ENCODE measurements around the gene MYADM. TPM values are rescaled to one million over a fixed set of nuclear protein-coding genes. Genes with fewer than 3 reads are reported as not detected.

MYADM gene
- total and polyA plus RNA-seq, 2 of the 13 experiments (the other 11 are each of a cell fraction or from before 2014, with no cell fraction given): 19.9 to 38.1 TPM

GRCh38 chr19:53881482-53882390, 14.1 kb downstream of the MYADM start, which contains the start of gene PRKCG (continued):
- TF ChIP-seq KAT2B (IDR thresholded peaks at IDR 0.05; ENCODE audit: borderline replicate concordance, low read depth, low read length) (no peak), ZMAT3 (CRISPR knock-in tag; conservative IDR thresholded peaks at IDR 0.05) (0 out of 2 replicates have a peak, but pooled peaks have one; percentile 39), ZFY (CRISPR knock-in tag; IDR thresholded peaks at IDR 0.05) (0 out of 2 replicates have a peak, but pooled peaks have one; percentile 15), BHLHE40 (IDR thresholded peaks at IDR 0.05; ENCODE audit: low read length) (peak; percentile 57; the same call in 1 of the 2 replicates), AKNA (CRISPR knock-in tag; IDR thresholded peaks at IDR 0.05; ENCODE audit: borderline replicate concordance) (no peak), ZNF800 (CRISPR knock-in tag; IDR thresholded peaks at IDR 0.05) (0 out of 2 replicates have a peak, but pooled peaks have one; percentile 68), ZBTB25 (CRISPR knock-in tag; IDR thresholded peaks at IDR 0.05) (no peak), REPIN1 (CRISPR knock-in tag; IDR thresholded peaks at IDR 0.05; ENCODE audit: borderline replicate concordance, low read depth) (no peak), SPEN (CRISPR knock-in tag; IDR thresholded peaks at IDR 0.05; ENCODE audit: low read depth) (peak; percentile 46), ZSCAN12 (CRISPR knock-in tag; IDR thresholded peaks at IDR 0.05) (no peak), ZNF597 (CRISPR knock-in tag; IDR thresholded peaks at IDR 0.05) (no peak), DBP (CRISPR knock-in tag; IDR thresholded peaks at IDR 0.05; ENCODE audit: not compliant biosample characterization) (no peak), ZNF547 (CRISPR knock-in tag; IDR thresholded peaks at IDR 0.05) (0 out of 2 replicates have a peak, but pooled peaks have one; percentile 32), RAD21 (CRISPR knock-in tag; IDR thresholded peaks at IDR 0.05) (peak; percentile 88), RXRB (CRISPR knock-in tag; IDR thresholded peaks at IDR 0.05; ENCODE audit: borderline replicate concordance) (0 out of 2 replicates have a peak, but pooled peaks have one; percentile 17)

Measured in HepG2 (cell line).